ENCODE measurements around the gene RBM14. TPM values are rescaled to one million over a fixed set of nuclear protein-coding genes. Genes with fewer than 3 reads are reported as not detected.
"Not testable (repeated sequence)": the region's sequence is repeated elsewhere in the genome, so short reads cannot be mapped to it uniquely, and the experiment has no call there.

Gene RBM14
- total and polyA plus RNA-seq, 2 of the 4 experiments (the other 2 are of a cell fraction) = 9.3 to 31.1 TPM

DNA sequence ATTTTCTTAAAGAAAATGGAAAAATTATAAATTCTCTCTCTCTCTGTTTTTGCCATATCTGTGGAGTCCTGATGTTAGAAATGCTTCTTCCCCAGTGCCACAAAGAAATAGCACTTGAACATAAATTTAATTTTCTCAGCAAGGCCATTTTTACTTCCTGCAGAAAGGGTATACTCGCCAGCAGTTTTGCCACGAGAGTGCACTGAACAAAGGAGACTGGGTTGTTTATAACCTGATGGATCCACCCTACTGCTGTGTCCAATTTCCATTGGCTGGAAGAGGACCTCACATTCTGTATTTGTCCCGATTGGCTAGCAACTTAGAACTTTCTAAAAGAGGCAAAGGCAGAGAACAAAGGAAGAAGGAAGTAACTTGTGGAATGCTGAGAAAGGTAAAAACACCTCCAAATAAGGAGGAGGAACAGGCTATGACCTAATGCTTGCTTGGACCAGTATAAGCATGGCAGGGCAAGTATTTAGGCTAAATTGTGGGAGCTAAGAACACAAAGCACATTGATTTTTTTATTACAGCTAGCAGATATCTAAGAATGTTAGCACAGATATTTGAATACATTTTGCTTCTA lies 33.8 kb upstream of the RBM14 start:
- H2BK15ac ChIP-seq (ENCODE audit: low read depth, low read length); CTCF ChIA-PET; H2AK5ac ChIP-seq (ENCODE audit: low read depth, low read length); H3K4ac ChIP-seq (ENCODE audit: low read depth, low read length); H3K4me2 ChIP-seq (ENCODE audit: low read depth, low read length); H3K4me3 ChIP-seq (ENCODE audit: insufficient read depth, low read depth, low read length); intact Hi-C loops (cut with micrococcal nuclease); H3K27ac ChIP-seq (ENCODE audit: insufficient read depth, low read length); H3K14ac ChIP-seq (replicated peaks; ENCODE audit: low read depth, low read length); H4K91ac ChIP-seq (ENCODE audit: insufficient read depth, low read depth, low read length); BruUV-seq (replicated peaks); H3K79me1 ChIP-seq (ENCODE audit: low read depth in 1 of 2, low read length in 2 of 2); dilution Hi-C loops (cut with HindIII; ENCODE audit: low sequenced_read_pairs, unreplicated experiment); H3K56ac ChIP-seq (ENCODE audit: extremely low read depth, insufficient read depth, low read length); H2BK5ac ChIP-seq (ENCODE audit: low read depth, low read length, poor library complexity, severe bottlenecking); H3K18ac ChIP-seq (ENCODE audit: low read depth, low read length); H2BK20ac ChIP-seq (ENCODE audit: low read depth, low read length); in situ Hi-C loops (cut with MboI; ENCODE audit: low sequenced_read_pairs); H4K20me1 ChIP-seq (ENCODE audit: insufficient read depth, low read length); H4K5ac ChIP-seq (ENCODE audit: low read depth, low read length); H2AK9ac ChIP-seq (replicated peaks; ENCODE audit: low read depth, low read length, poor library complexity); H3K23ac ChIP-seq (ENCODE audit: low read depth, low read length); H2BK120ac ChIP-seq (ENCODE audit: low read depth, low read length); H4K8ac ChIP-seq (ENCODE audit: low read depth in 2 of 2, low read length in 2 of 2); H3K4me1 ChIP-seq (ENCODE audit: control insufficient read depth, insufficient read depth, low read length); ATAC-seq (ENCODE audit: low read depth); H3K9me1 ChIP-seq (ENCODE audit: insufficient read depth, low read length); DNase-seq; H3K36me3 ChIP-seq (ENCODE audit: control insufficient read depth, insufficient read depth, low read length); H3K9ac ChIP-seq (ENCODE audit: low read depth, low read length); H3K9me3 ChIP-seq (ENCODE audit: control insufficient read depth, insufficient read depth, low read length); H2AFZ ChIP-seq (replicated peaks; ENCODE audit: low read length, poor library complexity); H3K27me3 ChIP-seq (ENCODE audit: control insufficient read depth, insufficient read depth, low read length); POLR2A ChIA-PET (ENCODE audit: unreplicated experiment): not testable (repeated sequence)
- WGBS, 2 experiments (ENCODE audit: extremely low coverage in 2 of 2, insufficient read length in 1 of 2) = 83% methylated on average over 2 of the region's 3 CpGs; no CpG with 5 or more reads in 1 of the 2 experiments

DNA sequence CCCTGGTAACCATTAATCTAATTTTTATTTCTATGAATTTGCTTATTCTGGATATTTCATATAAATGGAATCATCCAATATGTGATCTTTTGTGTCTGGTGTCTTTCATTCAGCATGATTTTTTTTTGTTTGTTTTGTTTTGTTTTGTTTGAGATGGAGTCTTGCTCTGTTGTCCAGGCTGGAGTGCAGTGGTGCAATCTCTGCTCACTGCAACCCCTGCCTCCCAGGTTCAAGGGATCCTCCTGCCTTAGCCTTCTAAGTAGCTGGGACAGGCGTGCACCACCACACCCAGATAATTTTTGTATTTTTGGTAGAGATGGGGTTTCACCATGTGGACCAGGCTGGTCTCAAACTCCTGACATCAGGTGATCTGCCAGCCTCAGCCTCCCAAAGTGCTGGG lies 31.0 kb upstream of the RBM14 start:
- H3K9me3 ChIP-seq (ENCODE audit: control insufficient read depth, insufficient read depth, low read length); H2BK5ac ChIP-seq (ENCODE audit: low read depth, low read length, poor library complexity, severe bottlenecking); POLR2A ChIA-PET (ENCODE audit: unreplicated experiment); H3K9ac ChIP-seq (ENCODE audit: low read depth, low read length); H4K5ac ChIP-seq (ENCODE audit: low read depth, low read length); H3K79me1 ChIP-seq (ENCODE audit: low read depth in 1 of 2, low read length in 2 of 2); dilution Hi-C loops (cut with HindIII; ENCODE audit: low sequenced_read_pairs, unreplicated experiment); H2BK20ac ChIP-seq (ENCODE audit: low read depth, low read length); H3K27me3 ChIP-seq (ENCODE audit: control insufficient read depth, insufficient read depth, low read length); H2BK15ac ChIP-seq (ENCODE audit: low read depth, low read length); H3K23ac ChIP-seq (ENCODE audit: low read depth, low read length); CTCF ChIA-PET; H2AK5ac ChIP-seq (ENCODE audit: low read depth, low read length); H3K4ac ChIP-seq (ENCODE audit: low read depth, low read length); H3K4me1 ChIP-seq (ENCODE audit: control insufficient read depth, insufficient read depth, low read length); H3K9me1 ChIP-seq (ENCODE audit: insufficient read depth, low read length); H2BK120ac ChIP-seq (ENCODE audit: low read depth, low read length); H4K91ac ChIP-seq (ENCODE audit: insufficient read depth, low read depth, low read length); H4K20me1 ChIP-seq (ENCODE audit: insufficient read depth, low read length); H2AFZ ChIP-seq (replicated peaks; ENCODE audit: low read length, poor library complexity); H2AK9ac ChIP-seq (replicated peaks; ENCODE audit: low read depth, low read length, poor library complexity); H4K8ac ChIP-seq (ENCODE audit: low read depth in 2 of 2, low read length in 2 of 2); H3K27ac ChIP-seq (ENCODE audit: insufficient read depth, low read length); H3K18ac ChIP-seq (ENCODE audit: low read depth, low read length); intact Hi-C loops (cut with micrococcal nuclease); in situ Hi-C loops (cut with MboI; ENCODE audit: low sequenced_read_pairs); H3K4me2 ChIP-seq (ENCODE audit: low read depth, low read length); BruUV-seq (replicated peaks); H3K36me3 ChIP-seq (ENCODE audit: control insufficient read depth, insufficient read depth, low read length); H3K14ac ChIP-seq (replicated peaks; ENCODE audit: low read depth, low read length); H3K4me3 ChIP-seq (ENCODE audit: insufficient read depth, low read depth, low read length); H3K56ac ChIP-seq (ENCODE audit: extremely low read depth, insufficient read depth, low read length); ATAC-seq (ENCODE audit: low read depth); DNase-seq: not testable (repeated sequence)
- no CpG with 5 or more reads among the region's 1 CpG for WGBS, 2 experiments (ENCODE audit: extremely low coverage in 2 of 2, insufficient read length in 1 of 2)

Data from IMR-90 (cell line).